CD4-positive, alpha-beta T cell treated with Interferon alpha-2 for 1 hour (primary cell): Measurements from ENCODE around the gene ZNF469.

Experiments
- DNase-seq, 2 donors: peaks; one replicate each; pipeline ENCODE4 v3.0.0-alpha.2; 2020 to 2022

The ZNF469 gene

DNA sequence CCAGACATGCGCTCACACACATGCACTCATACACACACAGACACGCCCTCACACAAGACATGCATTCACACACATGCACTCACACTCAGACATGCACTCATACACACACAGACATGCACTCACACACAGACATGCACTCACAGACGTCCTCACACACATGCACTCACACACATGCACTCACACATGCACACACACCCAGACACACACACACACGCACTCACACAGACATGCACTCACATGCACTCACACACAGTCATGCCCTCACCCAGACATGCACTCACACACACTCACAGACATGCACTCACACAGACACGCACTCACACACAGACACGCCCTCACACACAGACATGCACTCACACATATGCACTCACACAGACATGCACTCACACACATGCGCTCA, 2.1 kb upstream of the ZNF469 start:
- DNase-seq: no peak

DNA sequence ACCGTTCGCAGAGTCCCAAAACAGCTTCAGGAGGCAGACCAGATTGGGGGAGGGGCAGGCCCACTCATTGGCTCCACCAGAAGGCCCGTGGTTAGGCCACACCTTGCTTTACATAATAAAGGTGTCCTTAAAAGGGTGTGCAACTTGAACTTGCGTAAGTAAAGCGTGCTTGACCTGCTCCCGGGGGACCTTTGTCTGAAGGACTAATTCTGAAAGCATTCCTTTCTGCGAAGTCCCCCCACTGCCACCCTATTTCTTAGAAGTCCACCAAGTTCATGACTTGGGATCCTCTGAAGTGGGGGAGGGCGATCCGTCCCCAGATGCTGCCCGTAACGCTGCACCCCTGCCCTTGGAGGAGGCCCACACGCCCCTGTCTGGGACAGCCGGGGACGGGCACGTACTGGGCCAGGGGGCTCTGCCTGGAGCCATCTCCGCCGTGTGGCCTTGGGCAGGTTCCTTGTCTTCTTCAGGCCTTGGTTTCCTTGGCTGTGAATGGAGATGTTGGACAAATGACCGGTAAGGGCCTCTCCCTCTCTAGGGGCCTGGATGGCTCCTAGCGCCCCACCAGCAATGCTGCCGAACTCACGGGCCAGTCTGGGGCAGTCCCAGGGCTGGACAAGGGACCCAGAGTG, 823 bp upstream of the ZNF469 start:
- DNase-seq: no peak

GRCh38 chr16:88383401-88384221, 852 bp downstream of the ZNF469 start:
- DNase-seq: no peak

GRCh38 chr16:88384222-88385111, 1.7 kb downstream of the ZNF469 start:
- DNase-seq: no peak

GRCh38 chr16:88385112-88385594, 2.4 kb downstream of the ZNF469 start:
- DNase-seq: no peak

- no peak for DNase-seq
Observed at GRCh38 chr16:88385831-88386815, 3.4 kb downstream of the ZNF469 start.

DNA sequence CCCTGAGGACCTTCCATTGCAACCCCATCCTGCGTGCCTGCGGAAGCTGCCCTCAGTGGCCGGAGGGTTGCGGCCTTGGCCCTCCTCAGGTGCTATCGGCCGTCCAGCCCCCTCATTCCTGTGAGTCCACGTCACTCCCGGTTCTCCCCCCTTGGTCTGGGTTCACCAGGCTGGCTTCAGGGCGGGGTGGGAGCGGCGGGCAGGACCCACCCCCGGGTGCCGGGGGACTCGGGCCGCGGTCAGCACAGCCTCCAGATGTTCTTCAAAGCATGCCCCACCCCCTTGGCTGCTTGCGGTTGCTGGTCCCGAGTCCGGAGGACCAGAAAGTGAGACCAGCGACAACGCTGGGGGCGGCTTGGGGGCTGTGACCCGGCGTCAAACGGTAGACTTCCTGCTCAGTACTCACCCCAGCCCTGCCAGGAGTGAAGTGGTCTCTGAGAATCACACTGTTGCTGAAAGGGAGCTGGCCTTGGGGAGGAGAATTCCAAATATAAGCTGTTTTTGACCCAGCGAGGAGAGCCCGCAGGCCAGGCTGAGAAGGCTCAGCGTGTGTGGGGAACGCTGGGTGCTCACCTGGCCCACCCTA, 4.5 kb downstream of the ZNF469 start:
- DNase-seq: no peak

GRCh38 chr16:88387941-88388627, 5.3 kb downstream of the ZNF469 start:
- no peak for DNase-seq

- no peak for DNase-seq
Observed at GRCh38 chr16:88389191-88389590, 6.4 kb downstream of the ZNF469 start.

GRCh38 chr16:88389621-88390160, 6.9 kb downstream of the ZNF469 start:
- no peak for DNase-seq

DNA sequence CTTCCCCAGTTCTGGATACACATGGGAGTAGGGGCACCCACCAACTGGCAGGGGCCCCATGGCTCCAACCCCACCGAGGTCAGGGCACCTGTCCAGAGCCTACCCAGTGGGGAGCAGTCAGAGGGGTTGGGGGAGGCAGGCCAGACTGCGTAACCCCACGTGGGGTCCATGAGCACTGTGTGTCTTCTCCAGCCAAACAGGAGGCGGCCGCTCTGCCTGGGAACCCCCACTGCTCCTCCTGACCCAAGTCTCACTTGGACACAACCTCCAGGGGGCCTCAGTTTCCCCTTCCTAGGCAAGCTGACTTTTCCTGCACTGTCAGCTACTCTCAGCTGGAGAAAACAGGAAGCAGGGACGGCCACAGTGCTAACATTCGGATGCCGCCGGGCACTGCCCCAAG, 7.5 kb downstream of the ZNF469 start:
- no peak for DNase-seq

DNA sequence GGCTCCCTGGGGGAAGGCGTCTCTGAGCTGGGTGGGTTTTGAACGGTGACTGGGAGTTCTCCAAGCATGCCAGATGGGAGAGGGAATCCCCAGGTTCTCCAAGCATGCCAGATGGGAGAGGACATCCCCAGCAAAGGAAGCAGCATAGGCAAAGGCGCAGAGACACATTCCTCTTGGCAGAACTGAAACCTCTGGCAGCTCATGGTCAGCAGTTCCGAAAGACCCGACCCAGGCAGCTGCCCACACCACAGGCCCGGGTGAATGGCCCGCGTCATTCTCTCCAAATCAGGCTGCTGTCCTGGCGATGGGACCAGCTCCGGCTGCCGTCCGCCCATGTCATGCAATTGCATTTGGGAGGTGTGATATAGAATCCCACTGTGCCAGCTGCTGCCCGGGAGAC, 8.0 kb downstream of the ZNF469 start:
- no peak for DNase-seq

- DNase-seq: no peak
Observed at GRCh38 chr16:88391144-88391850, 8.5 kb downstream of the ZNF469 start.

DNA sequence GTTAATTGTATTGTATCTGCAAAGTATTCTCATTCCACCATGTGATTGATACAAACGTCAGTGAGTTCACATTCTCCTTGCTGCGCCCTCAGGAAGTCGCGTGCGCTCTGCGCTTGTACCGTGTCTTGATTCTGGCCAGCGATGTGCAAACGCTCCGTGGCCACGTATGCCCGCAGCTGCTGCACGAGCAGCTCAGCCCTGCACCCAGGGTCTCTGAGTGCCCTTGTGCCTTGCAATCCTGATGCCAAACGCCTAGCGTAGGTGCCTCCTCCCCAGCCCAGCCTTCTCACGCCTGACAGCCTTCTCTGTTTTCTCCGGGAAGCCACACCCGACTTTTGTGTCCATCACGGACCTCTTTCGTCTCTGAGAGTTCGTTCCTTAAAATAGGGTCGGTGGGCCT, 9.4 kb downstream of the ZNF469 start:
- no peak for DNase-seq

DNA sequence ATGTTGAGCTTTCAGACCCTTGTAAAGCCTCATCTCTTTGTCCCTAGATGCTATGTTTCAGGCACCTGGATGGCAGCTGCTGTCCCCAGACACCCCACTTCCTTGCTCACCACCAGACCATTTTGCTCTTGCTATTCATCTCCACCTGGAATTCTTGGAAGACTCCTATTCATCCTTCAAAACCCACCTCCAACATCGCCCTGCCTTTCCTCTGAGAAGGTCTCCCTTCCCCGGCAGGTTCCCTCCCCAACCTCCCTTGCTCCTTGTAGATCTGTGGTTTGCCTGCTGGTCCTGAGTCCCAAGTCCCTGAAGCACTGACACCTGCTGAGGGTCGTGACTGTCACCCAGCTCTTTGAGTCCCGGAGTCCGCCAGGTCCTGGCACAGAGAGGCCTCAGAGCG, 9.9 kb downstream of the ZNF469 start:
- no peak for DNase-seq

- DNase-seq: no peak
Observed at GRCh38 chr16:88393034-88393433, 10.3 kb downstream of the ZNF469 start.

- DNase-seq: no peak
Observed at GRCh38 chr16:88393571-88393970, 10.8 kb downstream of the ZNF469 start.

- DNase-seq: no peak
Observed at GRCh38 chr16:88394426-88394825, 11.7 kb downstream of the ZNF469 start.

DNA sequence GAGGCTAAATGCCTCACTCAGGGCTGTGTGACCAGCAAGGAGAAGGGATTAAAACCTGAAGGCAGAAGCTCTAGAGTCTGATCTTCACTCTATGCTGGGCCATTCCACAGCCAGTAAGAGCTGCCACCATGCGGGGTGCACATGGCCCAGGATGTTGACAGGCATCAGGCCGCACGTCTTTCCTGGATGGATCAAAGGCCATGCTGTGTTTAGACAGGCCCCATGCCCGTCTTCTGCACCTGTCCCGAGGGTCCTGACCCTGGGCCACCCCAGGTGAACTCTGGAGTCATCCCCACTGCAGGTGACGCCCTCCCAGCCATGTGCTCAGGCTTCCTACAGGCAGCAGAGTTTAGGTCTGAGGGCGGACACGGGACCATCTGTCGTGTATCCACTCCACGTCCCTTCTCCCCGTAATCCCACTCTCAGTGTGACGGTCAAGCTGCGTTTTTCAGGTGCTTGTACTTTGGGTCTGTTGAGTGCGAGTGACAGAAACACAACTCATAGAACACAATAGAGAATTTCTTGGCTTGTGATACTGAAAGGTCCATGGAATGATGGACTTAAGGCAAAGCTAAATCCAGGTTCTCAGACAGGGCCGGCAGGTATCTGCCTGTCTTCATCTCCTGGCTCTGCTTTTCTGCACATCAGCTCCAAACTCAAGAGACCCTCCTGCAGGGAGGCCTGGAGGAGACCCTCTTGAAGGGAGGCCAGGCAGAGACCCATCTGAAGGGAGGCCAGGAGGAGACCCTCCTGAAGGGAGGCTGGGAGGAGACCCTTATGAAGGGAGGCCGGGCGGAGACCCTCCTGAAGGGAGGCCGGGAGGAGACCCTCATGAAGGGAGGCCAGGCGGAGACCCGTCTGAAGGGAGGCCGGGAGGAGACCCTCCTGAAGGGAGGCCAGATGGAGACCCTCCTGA, 13.2 kb downstream of the ZNF469 start:
- no peak for DNase-seq
